ENCODE measurements around the gene PSME4.
"Not testable (repeated sequence)": the region's sequence is repeated elsewhere in the genome, so short reads cannot be mapped to it uniquely, and the experiment has no call there.

PSME4 gene

GRCh38 chr2:53964987-53965687, 5.7 kb downstream of the PSME4 start:
- DNase-seq: no peak

GRCh38 chr2:53964257-53964952, 6.4 kb downstream of the PSME4 start:
- no peak for DNase-seq

- not testable (repeated sequence) for DNase-seq
Measured at GRCh38 chr2:53961478-53962216, 9.1 kb downstream of the PSME4 start.

GRCh38 chr2:53960476-53960875, 10.3 kb downstream of the PSME4 start:
- DNase-seq: no peak

- DNase-seq: no peak
Measured at GRCh38 chr2:53958443-53958842, 12.3 kb downstream of the PSME4 start.

- DNase-seq: no peak
Measured at GRCh38 chr2:53952519-53952918, 18.3 kb downstream of the PSME4 start.

GRCh38 chr2:53949457-53949856, 21.3 kb downstream of the PSME4 start:
- DNase-seq: no peak

- DNase-seq: no peak
Measured at GRCh38 chr2:53945538-53945937, 25.3 kb downstream of the PSME4 start.

GRCh38 chr2:53944542-53944941, 26.3 kb downstream of the PSME4 start:
- no peak for DNase-seq

GRCh38 chr2:53942280-53942679, 28.5 kb downstream of the PSME4 start:
- DNase-seq: no peak

GRCh38 chr2:53941749-53942148, 29.0 kb downstream of the PSME4 start:
- no peak for DNase-seq

GRCh38 chr2:53939656-53940055, 31.1 kb downstream of the PSME4 start:
- DNase-seq: no peak

GRCh38 chr2:53938904-53939303, 31.9 kb downstream of the PSME4 start:
- DNase-seq: no peak

- no peak for DNase-seq
Measured at GRCh38 chr2:53933329-53933728, 37.5 kb downstream of the PSME4 start.

- not testable (repeated sequence) for DNase-seq
Measured at GRCh38 chr2:53926321-53926720, 44.5 kb downstream of the PSME4 start.

GRCh38 chr2:53913721-53914120, 57.1 kb downstream of the PSME4 start:
- DNase-seq: peak in 1 of 2 experiments; percentile 5

GRCh38 chr2:53911434-53912189, 59.2 kb downstream of the PSME4 start:
- DNase-seq: no peak

GRCh38 chr2:53907582-53907981, 63.2 kb downstream of the PSME4 start:
- no peak for DNase-seq

GRCh38 chr2:53905396-53905795, 65.4 kb downstream of the PSME4 start:
- no peak for DNase-seq

- no peak for DNase-seq
Measured at GRCh38 chr2:53903011-53903410, 67.8 kb downstream of the PSME4 start.

GRCh38 chr2:53901192-53901591, 69.6 kb downstream of the PSME4 start:
- DNase-seq: no peak

GRCh38 chr2:53896864-53897263, 73.9 kb downstream of the PSME4 start:
- DNase-seq: no peak
